Measurements from ENCODE around the gene UBXN4.
"Not testable (repeated sequence)": the region's sequence is repeated elsewhere in the genome, so short reads cannot be mapped to it uniquely, and the experiment has no call there.

Gene UBXN4, protein sequence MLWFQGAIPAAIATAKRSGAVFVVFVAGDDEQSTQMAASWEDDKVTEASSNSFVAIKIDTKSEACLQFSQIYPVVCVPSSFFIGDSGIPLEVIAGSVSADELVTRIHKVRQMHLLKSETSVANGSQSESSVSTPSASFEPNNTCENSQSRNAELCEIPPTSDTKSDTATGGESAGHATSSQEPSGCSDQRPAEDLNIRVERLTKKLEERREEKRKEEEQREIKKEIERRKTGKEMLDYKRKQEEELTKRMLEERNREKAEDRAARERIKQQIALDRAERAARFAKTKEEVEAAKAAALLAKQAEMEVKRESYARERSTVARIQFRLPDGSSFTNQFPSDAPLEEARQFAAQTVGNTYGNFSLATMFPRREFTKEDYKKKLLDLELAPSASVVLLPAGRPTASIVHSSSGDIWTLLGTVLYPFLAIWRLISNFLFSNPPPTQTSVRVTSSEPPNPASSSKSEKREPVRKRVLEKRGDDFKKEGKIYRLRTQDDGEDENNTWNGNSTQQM

GRCh38 chr2:135741395-135742324 is at the start of gene UBXN4:
TSS of gene UBXN4 (plus strand) at chr2:135741855. CDS start at chr2:135741930, 75 bp downstream.
- peak; percentile 94 to 96 for ATAC-seq

- no peak for ATAC-seq
Observed at GRCh38 chr2:135694711-135695110, 46.9 kb upstream of the UBXN4 start.

- ATAC-seq = no peak
Observed at GRCh38 chr2:135698838-135699237, 42.8 kb upstream of the UBXN4 start.

DNA sequence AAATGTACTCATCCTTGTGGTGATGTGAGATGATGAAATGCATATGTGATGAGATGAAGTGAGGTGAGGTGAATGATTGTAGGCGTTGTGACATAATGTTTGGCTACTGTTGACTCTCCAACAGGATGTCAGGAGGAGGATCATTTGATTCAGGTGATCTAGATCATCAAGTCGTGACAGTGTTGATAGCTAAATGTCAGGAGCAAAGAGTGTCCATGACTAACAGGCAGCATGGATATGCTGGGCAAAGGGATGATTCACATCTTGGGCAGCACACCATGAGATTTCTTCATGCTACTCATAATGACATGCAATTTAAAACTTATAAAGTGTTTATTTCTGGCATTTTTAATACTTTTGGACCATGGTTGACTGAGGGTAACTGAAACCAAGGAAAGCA is 40.2 kb upstream of the UBXN4 start:
- no peak for ATAC-seq

- no peak for ATAC-seq
Observed at GRCh38 chr2:135703300-135703699, 38.4 kb upstream of the UBXN4 start.

DNA sequence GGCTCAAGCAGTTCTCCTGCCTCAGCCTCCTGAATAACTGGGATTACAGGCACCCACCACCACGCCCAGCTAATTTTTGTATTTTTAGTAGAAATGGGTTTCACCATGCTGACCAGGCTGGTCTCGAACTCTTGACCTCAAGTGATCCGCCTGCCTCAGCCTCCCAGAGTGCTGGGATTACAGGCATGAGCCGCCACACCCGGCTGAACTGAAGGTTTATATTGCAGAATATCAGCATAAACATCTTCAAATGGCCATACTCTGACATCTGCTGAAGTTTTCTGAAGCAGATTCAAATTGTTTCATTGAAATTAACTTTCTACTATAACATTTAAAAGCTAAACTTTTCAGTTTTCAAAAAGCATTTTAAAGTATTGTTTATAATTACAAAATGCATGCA is 37.6 kb upstream of the UBXN4 start:
- not testable (repeated sequence) for ATAC-seq

DNA sequence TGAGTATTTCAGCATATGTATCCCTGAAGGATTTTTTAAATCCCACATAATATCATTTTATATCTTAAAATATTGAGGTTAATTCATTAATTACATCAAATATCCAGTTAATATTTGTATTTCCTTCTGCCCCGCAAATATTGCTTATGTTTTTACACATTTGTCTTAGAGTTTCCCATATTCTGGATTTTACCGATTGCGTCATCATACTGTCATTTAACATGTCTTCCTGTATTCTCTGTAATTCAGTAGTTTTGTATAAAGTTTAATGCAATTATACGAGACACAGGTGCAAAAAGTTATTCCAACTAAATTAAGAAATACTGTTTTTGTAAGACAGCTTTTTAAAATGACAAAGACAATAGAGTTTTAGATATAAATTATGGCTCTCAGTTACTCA is 33.5 kb upstream of the UBXN4 start:
- no peak for ATAC-seq

- peak in 1 of 2 donors; percentile 62 for ATAC-seq
Observed at GRCh38 chr2:135709992-135710391, 31.7 kb upstream of the UBXN4 start.

GRCh38 chr2:135715086-135715485 is 26.6 kb upstream of the UBXN4 start:
- not testable (repeated sequence) for ATAC-seq

DNA sequence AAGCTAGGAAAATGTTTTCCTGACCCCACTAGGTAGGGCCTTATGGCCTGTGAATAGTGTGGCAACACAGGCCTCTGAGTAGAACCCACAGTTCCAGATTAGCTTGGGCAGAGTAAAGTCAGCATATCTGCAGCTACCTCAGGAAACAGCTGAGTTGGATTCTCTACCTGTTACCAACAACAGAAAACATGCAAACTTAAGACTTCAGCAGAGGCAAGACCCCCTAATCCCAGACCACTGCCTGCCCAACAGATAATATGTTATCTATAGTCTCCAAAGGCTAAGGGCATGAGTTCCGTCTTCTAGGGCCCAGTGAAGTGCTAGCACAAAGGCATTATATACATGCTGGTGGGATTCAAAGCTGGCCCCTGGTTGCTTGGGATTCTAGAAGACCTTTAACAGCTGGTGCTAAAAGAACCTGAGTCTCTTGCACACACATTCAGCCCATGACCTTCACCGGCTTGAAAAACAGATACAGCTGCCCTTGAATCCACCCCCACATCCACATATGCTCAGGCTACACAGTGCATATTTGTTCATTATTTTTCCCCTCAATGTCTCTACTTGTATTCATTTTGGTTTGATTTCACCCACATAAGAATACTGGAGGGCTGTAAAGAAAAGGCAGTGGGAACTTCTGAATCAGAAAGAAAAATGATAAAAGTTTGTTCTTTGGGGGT is 13.5 kb upstream of the UBXN4 start:
- ATAC-seq = no peak

DNA sequence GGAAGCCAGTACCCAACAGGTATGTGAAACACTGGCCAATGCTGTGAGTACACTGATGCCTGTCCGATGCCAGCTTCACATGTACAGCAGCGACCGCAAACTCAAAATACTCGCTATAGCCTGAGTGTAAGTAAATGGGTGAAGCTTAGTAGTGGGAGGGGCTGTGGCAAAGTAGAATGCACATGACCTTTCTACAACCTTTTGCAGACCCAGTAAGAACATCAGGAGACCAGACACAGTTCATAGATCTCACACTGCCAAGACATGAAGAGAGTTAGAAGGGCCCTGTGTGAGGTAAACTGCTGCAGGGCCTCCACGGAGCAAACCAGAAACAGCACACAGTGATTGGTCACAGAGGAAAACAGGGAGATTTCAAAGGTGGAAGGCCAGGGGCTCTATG is 9.1 kb upstream of the UBXN4 start:
- no peak for ATAC-seq

DNA sequence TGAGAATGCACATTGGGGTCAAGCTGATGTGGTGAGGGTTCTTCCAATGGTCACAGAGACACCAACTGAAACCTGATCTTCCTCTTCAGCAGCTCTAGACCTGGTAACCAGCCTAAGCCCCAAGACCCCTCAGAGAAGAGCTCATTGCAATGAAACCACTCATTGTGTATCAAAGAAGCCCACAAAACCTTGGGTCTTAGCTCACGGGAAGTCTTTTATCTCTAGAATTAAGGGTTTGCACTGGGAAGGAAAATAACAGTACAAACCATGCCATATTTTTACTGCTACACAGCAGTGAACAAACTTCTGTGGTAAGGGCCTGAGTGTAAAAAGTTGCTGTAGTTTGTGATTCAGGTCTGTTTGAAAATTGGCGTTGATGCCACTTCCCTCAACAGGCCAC is 8.6 kb upstream of the UBXN4 start:
- no peak for ATAC-seq

DNA sequence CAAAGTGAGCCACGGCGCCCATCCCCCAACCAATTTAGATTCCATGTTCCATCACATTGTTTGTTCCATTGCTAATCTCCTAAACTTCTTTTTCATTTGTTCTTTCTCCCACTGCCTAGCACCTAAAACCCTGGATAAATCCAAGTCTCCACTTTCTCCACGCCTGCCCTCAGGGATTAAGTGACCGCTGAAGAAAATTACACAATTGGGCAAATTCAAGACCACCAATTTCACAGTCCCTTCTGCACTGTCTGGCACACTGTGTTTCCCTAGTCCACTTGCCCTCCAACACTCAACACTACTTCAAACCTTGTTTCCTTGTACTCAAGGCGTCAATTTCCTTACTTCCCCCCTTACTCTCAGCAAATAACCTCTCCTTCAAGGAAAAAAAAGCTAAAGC is 5.1 kb upstream of the UBXN4 start:
- no peak for ATAC-seq

GRCh38 chr2:135740206-135740605 is 1.4 kb upstream of the UBXN4 start:
- ATAC-seq = no peak

- ATAC-seq = no peak
Observed at GRCh38 chr2:135741043-135741394, 636 bp upstream of the UBXN4 start.

DNA sequence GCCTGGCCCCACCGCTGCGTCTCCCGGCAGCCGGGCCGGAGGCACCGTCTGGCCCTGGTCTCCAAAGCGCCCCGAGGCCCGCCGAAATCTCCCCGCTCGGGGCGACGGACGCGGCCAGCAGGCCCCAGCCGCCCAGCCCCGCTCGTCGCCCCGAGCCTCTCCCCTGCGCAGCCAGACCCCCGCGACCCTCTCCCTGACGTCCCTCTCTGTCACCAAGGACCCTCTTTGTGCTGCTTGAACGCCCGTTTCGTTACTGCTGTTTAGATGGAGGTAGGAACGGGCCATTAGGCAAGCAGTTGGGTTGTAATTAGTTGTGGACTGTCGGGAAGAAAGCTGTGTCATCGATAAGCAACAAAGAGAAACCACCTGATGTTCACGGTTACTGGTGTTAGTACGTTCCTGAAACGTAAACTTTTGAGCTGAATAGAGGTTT is 686 bp downstream of the UBXN4 start:
- ATAC-seq = peak; percentile 10 to 14

DNA sequence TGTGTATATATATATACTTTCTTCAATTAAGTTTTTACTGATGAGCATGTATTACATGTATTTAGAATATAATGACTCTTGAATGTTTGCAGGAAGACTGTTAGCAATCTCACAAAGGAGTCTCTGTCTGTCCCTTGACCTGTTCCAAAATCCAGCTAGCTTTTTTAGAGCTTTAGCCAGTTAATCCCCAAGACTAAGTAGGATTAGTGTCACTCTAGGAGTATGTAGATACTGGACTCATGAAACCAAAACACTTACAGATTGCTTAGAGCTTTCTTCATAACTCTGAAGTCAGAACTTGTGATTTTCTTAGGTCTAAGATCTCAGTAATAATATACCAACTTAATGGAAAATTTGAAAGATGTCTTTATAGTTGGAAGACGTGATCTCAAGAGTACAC is 2.2 kb downstream of the UBXN4 start:
- no peak for ATAC-seq

DNA sequence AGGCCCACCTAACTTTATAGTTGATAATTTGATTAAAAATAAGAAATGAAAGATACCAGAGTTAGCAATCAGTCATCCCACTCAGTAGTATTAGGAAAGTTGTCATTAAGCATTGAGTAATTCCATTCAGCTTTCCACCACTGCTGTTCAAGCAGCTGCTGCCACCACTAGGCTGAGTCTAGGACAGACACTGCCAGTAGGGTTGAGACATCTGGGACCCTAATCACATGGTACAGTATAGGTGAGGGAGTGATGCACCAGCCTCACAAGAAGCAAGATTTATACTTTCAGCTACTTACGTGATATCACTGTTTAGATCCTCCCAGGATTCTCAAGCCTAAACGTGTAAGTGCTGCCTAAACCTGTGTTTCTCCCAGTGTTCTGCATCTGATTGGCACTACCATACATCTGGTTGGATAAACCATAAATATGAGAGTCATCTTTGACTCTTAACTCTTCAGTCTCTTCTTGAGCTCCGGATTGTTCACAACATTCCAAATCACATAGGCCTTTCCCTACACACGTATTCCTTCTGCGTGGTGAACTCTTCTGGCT is 3.2 kb downstream of the UBXN4 start:
- no peak for ATAC-seq

DNA sequence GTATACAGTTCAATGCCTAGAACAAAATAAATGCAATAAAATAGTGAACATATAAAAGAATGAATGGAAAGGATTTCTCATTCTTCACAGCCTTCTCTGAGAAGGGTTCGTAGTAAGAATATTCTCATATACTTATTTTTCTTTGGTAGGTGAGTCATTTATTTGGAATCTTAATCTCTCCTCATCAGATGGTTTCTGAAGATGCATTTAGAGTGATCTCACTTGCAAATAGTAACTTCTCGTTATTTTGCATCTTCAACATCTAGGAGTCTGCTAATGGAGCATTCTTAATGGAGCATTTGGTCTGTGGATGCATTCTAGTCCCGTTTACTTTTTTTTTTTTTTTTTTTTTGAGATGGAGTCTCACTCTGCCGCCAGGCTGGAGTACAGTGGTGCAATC is 3.9 kb downstream of the UBXN4 start:
- no peak for ATAC-seq

DNA sequence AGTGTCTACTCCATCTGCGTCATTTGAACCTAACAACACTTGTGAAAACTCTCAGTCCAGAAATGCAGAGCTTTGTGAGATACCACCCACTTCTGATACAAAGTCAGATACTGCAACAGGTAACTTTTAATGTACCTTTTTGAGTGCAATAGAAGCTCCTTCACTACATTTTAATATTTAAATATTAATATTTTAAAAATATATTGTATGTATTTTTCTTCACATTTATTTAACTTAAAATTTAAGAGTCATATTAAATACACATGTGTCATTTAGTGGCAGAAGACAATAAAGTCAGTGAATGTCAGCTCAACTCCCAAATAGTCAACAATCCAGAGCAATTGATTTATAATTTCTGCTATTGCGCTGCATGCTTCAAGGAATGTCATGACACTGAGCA is 13.9 kb downstream of the UBXN4 start:
- no peak for ATAC-seq

DNA sequence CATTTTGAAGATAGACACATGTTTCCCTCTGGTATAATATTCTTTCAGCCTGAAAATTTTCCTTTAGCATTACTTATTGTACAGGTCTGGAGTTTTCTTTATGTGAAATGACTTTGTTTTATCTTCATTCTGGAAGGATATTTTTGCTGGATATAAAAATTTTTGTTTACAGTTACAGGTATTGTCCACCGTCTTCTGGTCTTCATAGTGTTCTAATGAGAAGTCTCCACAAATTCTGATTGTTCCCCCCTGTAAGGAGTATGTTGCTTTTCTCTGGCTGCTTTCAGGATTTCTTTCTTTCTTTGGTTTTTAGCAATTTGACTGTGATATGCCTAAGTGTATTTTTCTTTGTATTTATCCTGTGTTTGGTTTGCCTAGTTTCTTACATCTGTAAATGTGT is 15.0 kb downstream of the UBXN4 start:
- ATAC-seq = no peak

DNA sequence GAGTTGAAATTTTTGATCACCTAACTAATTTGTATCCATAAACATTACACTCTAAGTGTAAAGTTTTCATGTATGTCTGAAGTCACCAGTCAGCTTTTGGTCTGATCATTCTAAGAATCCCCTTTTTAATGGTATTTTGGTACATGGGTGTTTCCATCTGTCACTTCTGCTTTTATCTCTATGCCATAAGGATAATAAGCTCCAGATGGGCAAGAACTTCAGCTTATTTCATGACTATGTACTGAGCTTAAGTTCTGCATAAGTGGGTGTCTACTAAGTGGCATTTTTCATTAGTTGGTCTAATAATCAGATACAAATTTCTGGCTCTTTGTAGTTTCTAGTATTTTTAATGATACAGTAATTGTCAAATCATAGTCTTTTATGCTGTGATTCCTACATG is 20.4 kb downstream of the UBXN4 start:
- ATAC-seq = no peak

GRCh38 chr2:135762530-135762929 is 20.9 kb downstream of the UBXN4 start:
- no peak for ATAC-seq

Measured in activated CD4-positive, CD25-positive, alpha-beta regulatory T cell treated with anti-CD3 and anti-CD28 coated beads, Interleukin-2, amount 50 U/mL, for 24 hours (primary cell).